HepG2 (cell line): ENCODE measurements around the gene ALDH18A1. TPM values are rescaled to one million over a fixed set of nuclear protein-coding genes. Genes with fewer than 3 reads are reported as not detected.

Experiments used
- ATAC-seq: fragments of 200-7000 bp; cut with Tn5 transposase; 3 replicates; pipeline ENCODE4 v1.9.1; 2020; ENCODE audit warnings: mild to moderate bottlenecking, moderate library complexity
- BruUV-seq: library from RNA; stranded (reverse); fragments of 400-500 nt; replicated peaks from 2 replicates; lab custom pipeline; 2021; lab: Mats Ljungman, UMichigan
- CTCF ChIA-PET: fragments of 300-600 bp; formaldehyde crosslinking; extraction: SDS; loops from one replicate; lab custom pipeline; 2021; ENCODE audit warnings: low total read pairs, inconsistent platforms, low intra/inter-chr PET ratio; lab: Yijun Ruan, JAX
- POLR2A ChIA-PET: fragments of 350-600 bp; sonication (Branson Sonifier 250); formaldehyde crosslinking; loops from one replicate; lab custom pipeline; 2020; ENCODE audit warnings: antibody characterized with exemption, inconsistent platforms; lab: Yijun Ruan, JAX
- DNase-seq: peaks from one replicate; pipeline ENCODE4 v3.0.0-alpha.2; 2015; ENCODE audit warnings: low spot score
- FAIRE-seq: peaks from 3 replicates; lab custom pipeline; 2011; peaks lifted over from hg19 to GRCh38; lab: Jason Lieb, UNC
- H2AFZ ChIP-seq: one replicate; pipeline ENCODE4 v1.6.1; 2011; ENCODE audit warnings: low read length, inconsistent platforms
- H3K27ac ChIP-seq: fragments of 300-600 bp; 3 replicates; pipeline ENCODE4 v1.8.0; 2011; ENCODE audit warnings: mixed run types, mild to moderate bottlenecking, mixed read lengths, low read length, inconsistent platforms; ENCODE audit not compliant: insufficient read depth; ENCODE audit errors: extremely low read length
- H3K27me3 ChIP-seq, 2 experiments: fragments of 200-600 bp in 1 of 2; 2 replicates in 1 of 2; 3 replicates in 1 of 2; pipeline versions ENCODE4 v1.6.0 to v1.8.0; 2011; ENCODE audit warnings: low read length in 2 of 2, mild to moderate bottlenecking in 2 of 2, moderate library complexity in 2 of 2, inconsistent platforms in 1 of 2; ENCODE audit not compliant: insufficient read depth in 2 of 2, control insufficient read depth in 1 of 2
- H3K36me3 ChIP-seq, 2 experiments: fragments of 200-600 bp in 1 of 2; replicated peaks in 1 of 2; 2 replicates in 1 of 2; 3 replicates in 1 of 2; pipeline versions ENCODE4 v1.5.1 to v1.8.0; 2011; ENCODE audit warnings: low read length in 2 of 2, inconsistent platforms in 1 of 2; ENCODE audit not compliant: insufficient read depth in 2 of 2, control insufficient read depth in 1 of 2
- H3K4me1 ChIP-seq: 2 replicates; pipeline ENCODE4 v1.5.1; 2012; ENCODE audit warnings: low read length, inconsistent platforms; ENCODE audit not compliant: insufficient read depth
- H3K4me2 ChIP-seq: 2 replicates; pipeline ENCODE4 v1.6.0; 2011; ENCODE audit warnings: low read depth, low read length, inconsistent platforms
- H3K4me3 ChIP-seq, 3 experiments: fragments of 200-600 bp in 1 of 3; sonication (generic), shearing (Covaris generic) in 1 of 3; replicated peaks in 1 of 3; 2 replicates each; pipeline ENCODE4 v1.5.1; 2011 to 2016; ENCODE audit warnings: low read length in 3 of 3, inconsistent platforms in 2 of 3, low read depth in 2 of 3, mild to moderate bottlenecking in 2 of 3, control low read depth in 1 of 3, mixed read lengths in 1 of 3; ENCODE audit not compliant: insufficient read depth in 1 of 3
- H3K79me2 ChIP-seq: one replicate; pipeline ENCODE4 v1.6.1; 2011; ENCODE audit warnings: low read length, inconsistent platforms; ENCODE audit not compliant: insufficient read depth
- H3K9ac ChIP-seq: 2 replicates; pipeline ENCODE4 v1.6.0; 2011; ENCODE audit warnings: mild to moderate bottlenecking, low read depth, low read length, inconsistent platforms; ENCODE audit not compliant: insufficient read depth
- H3K9me3 ChIP-seq: 2 replicates; pipeline ENCODE4 v1.5.1; 2012; ENCODE audit warnings: mild to moderate bottlenecking, low read length
- H4K20me1 ChIP-seq: 2 replicates; pipeline ENCODE4 v1.6.0; 2011; ENCODE audit warnings: inconsistent platforms, mild to moderate bottlenecking, low read length, moderate library complexity; ENCODE audit not compliant: insufficient read depth
- ETV5 ChIP-seq: IDR thresholded peaks from 2 replicates; pipeline ENCODE4 v1.6.1; 2018; ENCODE audit warnings: missing biosample characterization, missing genetic modification reagents, inconsistent platforms, borderline replicate concordance
- TCF7L2 ChIP-seq: IDR thresholded peaks from 2 replicates; pipeline ENCODE4 v1.6.1; 2011; ENCODE audit warnings: mild to moderate bottlenecking, low read depth, low read length, moderate library complexity
- ZNF639 ChIP-seq: conservative IDR thresholded peaks from 2 replicates; pipeline ENCODE4 v1.6.1; 2018; ENCODE audit warnings: missing genetic modification reagents
- ZNF749 ChIP-seq: sonication (generic); formaldehyde crosslinking; IDR thresholded peaks from 2 replicates; pipeline ENCODE4 v1.8.0; 2022; ENCODE audit warnings: mild to moderate bottlenecking, missing genetic modification reagents, moderate library complexity, borderline replicate concordance
- WGBS: methylation state at CpG from one replicate; pipeline ENCODE4 v1.1.6; 2017; ENCODE audit warnings: low lambda C conversion rate; 5-methylcytosine and 5-hydroxymethylcytosine counted together
- in situ Hi-C: cut with HindIII; loops from 2 replicates; pipeline ENCODE4 v1.10.0; 2017; ENCODE audit warnings: low pct_unique_long_range_greater_than_20kb; ENCODE audit not compliant: extremely low pct_ligation_motif_present
- intact Hi-C: fragments of 100-400 bp; cut with micrococcal nuclease; formaldehyde crosslinking; loops from one replicate; pipeline ENCODE4 v1.10.0; 2022; ENCODE audit not compliant: unreplicated experiment
- polyA plus RNA-seq, 8 experiments: library from polyadenylated mRNA; depleted of rRNA in 3 of 8; stranded (reverse) in 7 of 8; unstranded in 1 of 8; fragments of >200 nt; fragmentation: Illumina TruSeq in 4 of 8; extraction: Trizol in 4 of 8; gene quantifications; 2 replicates each; pipeline versions ENCODE4 v1.2.1 to v1.2.3, GENCODE V29; 2011 to 2016; ENCODE audit warnings: low read depth in 4 of 8, missing spikeins in 1 of 8, mixed read lengths in 1 of 8; ENCODE audit not compliant: insufficient read depth in 1 of 8
- total RNA-seq, 5 experiments: library from RNA; depleted of rRNA; stranded (reverse); fragments of >200 nt; fragmentation: Illumina TruSeq; extraction: Trizol; gene quantifications; 2 replicates each; pipeline ENCODE4 v1.2.3, GENCODE V29; 2016; ENCODE audit warnings: low read depth in 1 of 5

ALDH18A1 gene
- total and polyA plus RNA-seq, 2 of the 13 experiments (the other 11 are each of a cell fraction or from before 2014, with no cell fraction given), result 180 to 263 TPM

- no peak overlapping the region for H3K9ac ChIP-seq
- POLR2A ChIA-PET, result no interaction called here
- CTCF ChIA-PET, result interaction anchor here (1.4 to 2.3 kb wide), 4 partner anchors 147 to 242 kb away, joined by 4 to 41 read pairs (median 14); partner anchors contain the start of gene CC2D2B
- TF ChIP-seq TCF7L2 (no peak), ZNF639 (CRISPR knock-in tag) (no peak), ZNF749 (CRISPR knock-in tag) (no peak), ETV5 (CRISPR knock-in tag) (no peak)
- H3K36me3 ChIP-seq, result peaks cover 0 to 11% of the 10 kb centered on the region in 2 experiments; a peak in 3 of 5 replicates
- DNase-seq (no peak), ATAC-seq (no peak), FAIRE-seq (no peak)
- H3K79me2 ChIP-seq, result peaks cover 29% of the 10 kb centered on the region
- no TSS peak for BruUV-seq
- no peaks in the 10 kb centered on the region; a peak in 1 of 5 replicates for H3K27me3 ChIP-seq
- H3K4me3 ChIP-seq, result no peak overlapping the region
- 93% methylated on average over 18 of the region's 18 CpGs for WGBS
- H3K4me2 ChIP-seq, result peak overlapping the region; percentile 50; the same call in 1 of the 2 replicates
- H2AFZ ChIP-seq, result peak overlapping the region; percentile 81
- intact Hi-C loops (loop anchor here (1.0 kb wide), 2 partner anchors 148 to 171 kb away; no protein-coding TSS in a partner anchor), in situ Hi-C loops (loop anchor here (5.0 kb wide), 1 partner anchor 148 kb away; no protein-coding TSS in a partner anchor)
- no peaks in the 10 kb centered on the region for H3K9me3 ChIP-seq
- H3K27ac ChIP-seq, result no peak overlapping the region
- H3K4me1 ChIP-seq, result peaks cover 34% of the 10 kb centered on the region
- no peaks in the 10 kb centered on the region for H4K20me1 ChIP-seq
Observed at GRCh38 chr10:95694665-95695064, 38.2 kb upstream of the ALDH18A1 start.
